GM18868 (cell line): ENCODE measurements around the gene HNRNPH2.

ENCODE experiments used
- ATAC-seq: cut with Tn5 transposase; IDR thresholded peaks from one replicate; pipeline ENCODE4 v1.9.1; 2021; ENCODE audit warnings: mild to moderate bottlenecking, moderate library complexity; ENCODE audit not compliant: unreplicated experiment

Gene HNRNPH2

GRCh38 chrX:101395789-101396188 lies 12.2 kb upstream of the HNRNPH2 start:
- ATAC-seq: no peak

DNA sequence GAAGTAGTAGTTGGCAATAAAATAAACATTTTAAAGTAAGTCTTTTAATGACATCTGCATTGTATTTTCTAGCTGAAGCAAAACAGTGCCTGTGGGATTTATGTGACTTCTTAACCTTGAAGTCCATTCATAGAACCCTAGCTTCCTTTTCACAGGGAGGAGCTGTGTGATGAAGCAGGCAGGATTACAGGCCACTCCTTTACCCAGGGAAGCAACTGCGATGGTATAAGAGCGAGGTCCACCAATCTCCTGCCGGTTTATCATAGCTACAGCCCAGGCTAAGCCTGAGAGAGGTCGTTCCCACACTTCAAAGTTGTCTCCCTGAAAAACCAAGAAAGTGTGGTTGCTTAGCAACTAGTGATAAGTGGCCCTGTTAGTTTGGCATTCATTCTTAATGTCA lies 10.2 kb upstream of the HNRNPH2 start:
- no peak for ATAC-seq

GRCh38 chrX:101398694-101399093 lies 9.3 kb upstream of the HNRNPH2 start:
- no peak for ATAC-seq

GRCh38 chrX:101399825-101400224 lies 8.2 kb upstream of the HNRNPH2 start:
- no peak for ATAC-seq

GRCh38 chrX:101407167-101407747 lies 765 bp upstream of the HNRNPH2 start:
- ATAC-seq: no peak

DNA sequence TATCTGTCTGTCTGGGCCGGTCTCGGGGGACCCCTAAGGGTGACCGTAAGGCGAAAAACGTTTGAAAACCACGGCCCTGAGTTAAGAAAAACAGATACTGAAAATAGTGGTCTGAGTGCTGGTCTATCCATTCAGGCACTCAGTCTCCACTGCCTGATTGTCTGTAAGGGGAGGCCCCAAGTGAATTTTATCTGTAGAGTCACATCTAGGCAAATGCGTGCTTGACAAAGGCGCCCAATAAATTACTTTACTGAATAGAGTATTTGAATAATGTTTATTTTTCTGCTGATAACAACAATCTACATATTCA lies 465 bp downstream of the HNRNPH2 start:
- no peak for ATAC-seq

DNA sequence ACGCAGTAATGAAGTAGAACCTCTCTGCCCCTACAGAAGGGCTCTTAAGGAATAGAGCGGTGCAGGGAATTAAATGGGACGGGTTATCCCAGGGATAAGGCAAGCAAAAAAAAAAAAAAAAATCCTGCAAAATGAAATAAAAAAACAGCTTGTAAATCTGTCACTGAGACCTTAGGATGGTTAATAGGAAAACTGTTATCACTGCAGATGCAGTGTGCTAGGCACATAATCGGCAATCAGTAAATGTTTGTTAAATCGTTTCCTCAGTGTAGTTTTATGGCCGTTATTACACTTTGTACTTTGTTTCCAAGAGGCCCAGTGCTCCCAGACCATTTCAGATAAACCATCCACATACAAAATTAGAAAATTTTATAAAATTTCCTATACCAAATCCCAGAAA lies 1.0 kb downstream of the HNRNPH2 start:
- no peak for ATAC-seq

DNA sequence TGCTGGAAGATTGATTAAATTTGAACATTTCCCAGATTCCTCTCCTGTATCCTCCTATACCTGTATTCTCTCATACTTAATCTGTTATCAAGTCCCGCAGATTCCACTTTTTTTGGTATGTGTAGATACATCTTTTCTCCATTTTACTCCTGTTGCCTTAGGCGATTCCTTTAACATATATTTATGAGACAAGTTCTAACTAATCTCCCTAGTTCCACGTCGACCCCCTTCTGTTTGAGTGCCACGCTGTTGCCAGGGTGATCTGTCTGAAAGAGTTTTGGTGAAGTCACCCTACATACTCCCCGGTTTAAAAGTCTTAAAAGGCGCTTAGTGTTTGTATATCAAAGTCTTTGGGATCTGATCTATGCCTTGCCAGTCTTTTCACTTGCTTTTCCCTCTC lies 2.4 kb downstream of the HNRNPH2 start:
- ATAC-seq: no peak

DNA sequence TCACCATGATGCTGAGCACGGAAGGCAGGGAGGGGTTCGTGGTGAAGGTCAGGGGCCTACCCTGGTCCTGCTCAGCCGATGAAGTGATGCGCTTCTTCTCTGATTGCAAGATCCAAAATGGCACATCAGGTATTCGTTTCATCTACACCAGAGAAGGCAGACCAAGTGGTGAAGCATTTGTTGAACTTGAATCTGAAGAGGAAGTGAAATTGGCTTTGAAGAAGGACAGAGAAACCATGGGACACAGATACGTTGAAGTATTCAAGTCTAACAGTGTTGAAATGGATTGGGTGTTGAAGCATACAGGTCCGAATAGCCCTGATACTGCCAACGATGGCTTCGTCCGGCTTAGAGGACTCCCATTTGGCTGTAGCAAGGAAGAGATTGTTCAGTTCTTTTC lies 4.0 kb downstream of the HNRNPH2 start:
- no peak for ATAC-seq

DNA sequence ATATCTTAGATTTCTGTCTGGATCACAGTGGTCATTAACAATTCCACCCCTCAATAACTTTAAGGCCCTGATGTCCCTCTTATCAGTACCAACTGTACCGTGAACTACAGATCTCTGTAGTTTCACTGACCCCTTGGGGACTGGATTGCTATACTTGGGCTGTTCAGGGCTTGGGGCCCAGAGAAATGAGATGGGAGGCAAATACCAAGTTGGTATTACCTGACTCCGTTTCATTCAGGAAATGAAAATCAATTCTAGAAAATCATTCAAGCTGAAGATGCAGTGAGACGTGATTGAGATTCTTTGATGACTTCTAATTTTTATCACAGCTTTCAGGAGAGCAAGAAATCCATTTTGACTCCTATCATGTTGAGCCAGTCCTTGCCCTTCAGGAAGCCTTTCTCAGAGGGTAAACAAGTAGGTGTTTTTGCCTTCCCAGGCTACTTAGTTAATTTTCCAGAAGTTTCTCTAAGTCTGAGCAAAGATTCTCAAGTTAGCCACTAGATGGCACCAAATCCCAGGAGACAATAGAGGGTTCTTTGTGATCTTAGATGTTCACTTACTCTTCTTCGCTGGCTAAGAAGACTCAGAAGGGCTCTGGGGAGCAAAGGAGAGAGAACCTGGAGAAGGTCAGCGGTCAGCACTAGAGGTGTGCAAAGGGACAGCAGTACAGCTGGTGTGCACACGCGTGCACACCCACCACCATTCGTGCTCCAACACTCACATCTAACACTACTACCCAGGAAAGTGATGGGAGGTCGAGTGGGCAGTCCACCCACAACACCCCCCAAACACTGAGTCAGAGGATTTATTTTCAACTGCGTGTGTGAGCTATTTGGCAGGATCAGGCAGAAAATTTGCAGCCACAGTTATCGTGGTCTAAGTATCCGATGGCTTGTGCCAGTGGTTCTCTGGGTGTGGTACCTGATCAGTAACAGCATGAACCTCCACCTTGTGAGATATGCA lies 7.4 kb downstream of the HNRNPH2 start:
- peak; percentile 64 for ATAC-seq

GRCh38 chrX:101416691-101417090 lies 8.7 kb downstream of the HNRNPH2 start:
- ATAC-seq: no peak

- no peak for ATAC-seq
These were observed 9.2 kb downstream of the HNRNPH2 start for GRCh38 chrX:101417190-101417589.

GRCh38 chrX:101417981-101418841 lies 10.2 kb downstream of the HNRNPH2 start:
- ATAC-seq: peak; percentile 47

DNA sequence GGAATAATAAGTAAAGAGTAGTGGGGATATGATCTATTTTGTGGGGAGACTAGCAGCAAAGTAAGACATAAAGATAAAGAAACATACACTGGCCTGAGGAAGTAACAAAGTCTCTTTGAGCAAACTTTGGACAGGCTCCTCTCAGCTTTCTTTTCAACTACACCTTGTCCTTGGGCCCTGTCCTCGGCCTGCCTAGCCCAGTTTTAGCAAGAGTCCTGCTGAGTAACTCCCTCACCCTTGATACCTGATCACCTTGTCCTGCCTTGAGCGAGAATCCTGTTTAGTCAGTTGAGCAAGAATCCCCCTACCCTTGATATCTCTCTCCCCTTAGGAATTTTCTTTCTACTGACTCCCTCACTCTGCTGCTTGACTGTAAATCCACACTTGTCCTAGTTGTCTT lies 11.5 kb downstream of the HNRNPH2 start:
- no peak for ATAC-seq

DNA sequence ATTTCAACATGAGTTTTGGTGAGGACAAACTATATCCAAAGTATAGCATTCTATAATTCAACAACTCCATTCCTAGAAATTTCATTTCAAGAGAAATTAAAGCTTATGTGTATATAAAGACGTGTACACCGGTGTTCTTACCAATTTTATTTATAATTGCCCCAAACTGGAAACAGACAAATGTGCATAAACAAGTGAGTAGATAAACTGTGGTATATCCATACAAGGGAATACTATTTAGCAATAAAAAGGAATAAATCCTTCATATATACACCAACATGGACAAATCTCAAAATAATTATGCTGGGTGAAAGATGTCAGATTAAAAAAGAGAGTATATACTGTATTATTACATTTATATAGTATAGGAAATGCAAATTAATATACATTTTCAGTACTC lies 19.9 kb downstream of the HNRNPH2 start:
- no peak for ATAC-seq

- ATAC-seq: peak; percentile 84
These were observed 21.9 kb downstream of the HNRNPH2 start for GRCh38 chrX:101429934-101430333.

DNA sequence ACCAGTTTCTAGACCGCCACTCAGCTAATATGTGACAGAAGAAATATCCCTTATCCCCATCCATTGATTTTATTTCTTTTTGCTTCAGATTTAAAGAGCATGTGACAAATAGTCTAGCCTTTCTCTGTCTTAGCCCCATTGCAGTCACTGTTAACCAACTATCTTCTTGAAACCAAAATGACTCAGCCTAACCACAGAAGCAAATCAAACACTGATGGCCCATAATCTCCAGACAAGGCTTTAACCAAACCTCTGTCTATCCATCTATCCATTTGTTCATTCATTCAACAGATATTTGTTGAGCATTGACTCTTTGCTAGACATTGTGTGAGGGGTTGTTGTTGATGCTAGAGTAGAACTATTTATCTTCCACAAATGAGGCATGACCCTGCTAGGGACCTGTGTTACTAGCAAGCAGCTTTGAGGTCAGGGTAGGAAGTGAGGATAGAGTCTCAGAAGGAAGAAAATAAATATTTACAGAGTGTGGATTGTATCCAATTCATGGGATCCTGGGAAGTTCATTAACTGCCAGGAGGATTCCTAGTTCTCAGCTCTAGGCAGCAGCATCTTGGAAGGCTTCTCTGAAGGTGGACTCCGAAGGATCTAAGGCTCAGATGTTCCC lies 22.5 kb downstream of the HNRNPH2 start:
- ATAC-seq: peak; percentile 96

DNA sequence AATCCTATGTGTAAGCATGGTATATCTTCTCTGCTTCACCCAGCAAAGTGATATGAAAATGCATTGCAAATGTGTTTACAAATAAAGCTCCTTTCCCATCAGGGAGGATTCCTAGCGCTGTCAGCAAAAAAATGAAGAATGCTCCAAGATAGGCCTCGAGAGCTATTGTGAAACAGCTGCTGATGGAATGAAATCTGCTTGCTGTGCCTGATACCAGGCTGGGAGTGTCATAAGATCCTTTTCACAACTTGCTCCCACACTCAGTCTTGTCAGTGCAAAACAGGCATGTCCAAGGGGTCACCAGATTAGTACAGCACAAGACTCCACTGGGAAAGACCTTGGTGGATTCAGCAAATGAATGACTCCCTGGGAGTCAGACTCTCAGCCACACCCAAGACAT lies 34.1 kb downstream of the HNRNPH2 start:
- no peak for ATAC-seq

- no peak for ATAC-seq
These were observed 41.3 kb downstream of the HNRNPH2 start for GRCh38 chrX:101449279-101449678.

DNA sequence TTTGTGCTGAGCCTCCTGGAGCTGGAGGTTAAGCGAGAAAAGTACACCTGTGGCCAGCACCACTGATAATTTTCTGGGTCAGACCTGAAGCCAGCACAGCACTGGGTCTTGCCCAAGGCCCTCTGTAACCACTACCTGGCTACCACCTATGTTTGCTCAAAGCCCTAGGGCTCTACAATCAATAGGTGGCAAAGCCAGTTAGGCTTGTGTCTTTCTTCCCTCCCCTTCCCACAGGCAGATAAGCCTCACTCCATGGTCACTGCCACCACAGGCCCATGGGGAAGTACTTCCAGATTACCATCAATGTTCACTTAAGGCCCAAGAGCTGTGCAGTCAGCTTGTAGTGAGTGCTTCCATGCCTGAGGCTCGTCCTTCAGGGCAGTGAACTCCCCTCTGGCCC lies 42.1 kb downstream of the HNRNPH2 start:
- ATAC-seq: no peak

DNA sequence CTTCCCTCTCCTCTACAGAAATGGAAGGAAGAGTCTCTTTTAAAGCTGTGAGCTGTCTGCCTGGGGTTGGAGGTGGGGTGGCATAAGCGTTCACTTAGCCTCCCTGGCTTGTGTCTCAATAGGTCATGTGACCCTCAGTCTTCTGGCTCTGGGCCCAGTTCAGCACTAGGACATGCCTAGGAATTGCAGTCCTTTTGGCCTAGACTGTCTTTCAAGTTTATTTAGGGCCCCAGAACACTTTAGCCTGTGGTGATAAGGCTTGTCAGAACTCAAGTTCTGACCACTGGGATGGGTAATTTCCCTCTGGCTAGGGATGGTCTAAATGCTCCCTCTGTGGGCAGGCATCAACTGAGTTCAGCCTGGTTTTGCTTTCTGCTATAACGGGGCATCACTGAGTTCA lies 42.9 kb downstream of the HNRNPH2 start:
- ATAC-seq: no peak
